GM12875 (cell line): ENCODE data around the gene DEF6.

Experiments used
- H3K4me3 ChIP-seq: one replicate; pipeline ENCODE4 v1.5.1; 2011; ENCODE audit warnings: low read depth, low read length, control low read depth
- CTCF ChIP-seq: IDR thresholded peaks from 2 replicates; pipeline ENCODE4 v1.5.1; 2011; ENCODE audit warnings: low read depth, mild to moderate bottlenecking, control low read depth, inconsistent platforms, low read length, moderate library complexity, borderline replicate concordance; ENCODE audit not compliant: insufficient read depth

DEF6 gene

GRCh38 chr6:35259194-35259947 lies 38.2 kb upstream of the DEF6 start, which contains the start of gene ZNF76:
TSS of gene ZNF76 (plus strand) at chr6:35259735. CDS start at chr6:35281152, 21,417 bp downstream.
- peak within 1 kb of the TSS; percentile 67 for H3K4me3 ChIP-seq
- TF ChIP-seq CTCF: no peak

GRCh38 chr6:35259948-35260590 lies 37.5 kb upstream of the DEF6 start:
- TF ChIP-seq CTCF: no peak
- peak overlapping the region; percentile 67 for H3K4me3 ChIP-seq

- H3K4me3 ChIP-seq: no peak overlapping the region
- TF ChIP-seq CTCF: no peak
These were observed 36.7 kb upstream of the DEF6 start for GRCh38 chr6:35260591-35261570.

- no peak for TF ChIP-seq CTCF
- no peak overlapping the region for H3K4me3 ChIP-seq
These were observed 35.0 kb upstream of the DEF6 start for GRCh38 chr6:35262596-35262995.

- H3K4me3 ChIP-seq: no peak overlapping the region
- TF ChIP-seq CTCF: no peak
These were observed 32.9 kb upstream of the DEF6 start for GRCh38 chr6:35264550-35265274.

- no peak for TF ChIP-seq CTCF
- no peak overlapping the region for H3K4me3 ChIP-seq
These were observed 32.1 kb upstream of the DEF6 start for GRCh38 chr6:35265523-35265922.
